SIG-M5 treated with dmso at 0.1 percent for 504 hours (cell line): ENCODE data around the gene PAPOLG.
A peak's percentile ranks its signal among the peaks of the same experiment; 100 is the strongest.
"Not testable (repeated sequence)": the region's sequence is repeated elsewhere in the genome, so short reads cannot be mapped to it uniquely, and the experiment has no call there.

Experiments used
- DNase-seq: peaks from one replicate; lab custom pipeline; 2025; ENCODE audit not compliant: unreplicated experiment; lab: John Stamatoyannopoulos, UW

The PAPOLG gene

GRCh38 chr2:60771508-60771907 lies 15.4 kb downstream of the PAPOLG start:
- DNase-seq, result no peak

GRCh38 chr2:60775048-60775639 lies 19.1 kb downstream of the PAPOLG start:
- no peak for DNase-seq

- DNase-seq, result no peak
Observed at GRCh38 chr2:60778352-60778751, 22.3 kb downstream of the PAPOLG start.

GRCh38 chr2:60779426-60779825 lies 23.4 kb downstream of the PAPOLG start:
- DNase-seq, result no peak

- DNase-seq, result no peak
Observed at GRCh38 chr2:60780721-60781120, 24.7 kb downstream of the PAPOLG start.

GRCh38 chr2:60793169-60793568 lies 37.1 kb downstream of the PAPOLG start:
- DNase-seq, result no peak

GRCh38 chr2:60794271-60794863 lies 38.3 kb downstream of the PAPOLG start:
- peak; percentile 38 for DNase-seq

GRCh38 chr2:60796573-60797509 lies 40.8 kb downstream of the PAPOLG start:
- DNase-seq, result peak; percentile 99

GRCh38 chr2:60804473-60804872 lies 48.4 kb downstream of the PAPOLG start:
- DNase-seq, result no peak

- DNase-seq, result no peak
Observed at GRCh38 chr2:60806595-60806987, 50.5 kb downstream of the PAPOLG start.

GRCh38 chr2:60806988-60807681 lies 51.1 kb downstream of the PAPOLG start:
- peak; percentile 45 for DNase-seq

- DNase-seq, result no peak
Observed at GRCh38 chr2:60808330-60808801, 52.3 kb downstream of the PAPOLG start.

- DNase-seq, result no peak
Observed at GRCh38 chr2:60811491-60812375, 55.7 kb downstream of the PAPOLG start.

GRCh38 chr2:60817191-60817590 lies 61.1 kb downstream of the PAPOLG start:
- not testable (repeated sequence) for DNase-seq

- no peak for DNase-seq
Observed at GRCh38 chr2:60818272-60818671, 62.2 kb downstream of the PAPOLG start.

GRCh38 chr2:60819155-60819862 lies 63.2 kb downstream of the PAPOLG start:
- DNase-seq, result no peak

GRCh38 chr2:60819936-60820335 lies 63.9 kb downstream of the PAPOLG start:
- no peak for DNase-seq

GRCh38 chr2:60820416-60821132 lies 64.5 kb downstream of the PAPOLG start:
- no peak for DNase-seq

- DNase-seq, result no peak
Observed at GRCh38 chr2:60821133-60821469, 65.0 kb downstream of the PAPOLG start.
